Measurements from ENCODE around the gene ANXA2.

ANXA2 gene

GRCh38 chr15:60363087-60363549 is 34.7 kb downstream of the ANXA2 start (continued):
- TF ChIP-seq CSDC2 (CRISPR knock-in tag; IDR thresholded peaks at IDR 0.05), result no peak
- TF ChIP-seq, protein P1, sequence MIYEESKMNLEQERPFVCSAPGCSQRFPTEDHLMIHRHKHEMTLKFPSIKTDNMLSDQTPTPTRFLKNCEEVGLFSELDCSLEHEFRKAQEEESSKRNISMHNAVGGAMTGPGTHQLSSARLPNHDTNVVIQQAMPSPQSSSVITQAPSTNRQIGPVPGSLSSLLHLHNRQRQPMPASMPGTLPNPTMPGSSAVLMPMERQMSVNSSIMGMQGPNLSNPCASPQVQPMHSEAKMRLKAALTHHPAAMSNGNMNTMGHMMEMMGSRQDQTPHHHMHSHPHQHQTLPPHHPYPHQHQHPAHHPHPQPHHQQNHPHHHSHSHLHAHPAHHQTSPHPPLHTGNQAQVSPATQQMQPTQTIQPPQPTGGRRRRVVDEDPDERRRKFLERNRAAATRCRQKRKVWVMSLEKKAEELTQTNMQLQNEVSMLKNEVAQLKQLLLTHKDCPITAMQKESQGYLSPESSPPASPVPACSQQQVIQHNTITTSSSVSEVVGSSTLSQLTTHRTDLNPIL (CRISPR knock-in tag; IDR thresholded peaks at IDR 0.05; ENCODE audit: low read depth), result no peak; the same call in 1 of the 2 replicates
- no peak; the same call in 1 of the 2 replicates for TF ChIP-seq RARB (CRISPR knock-in tag; IDR thresholded peaks at IDR 0.05)
- TF ChIP-seq ESRRG (CRISPR knock-in tag; IDR thresholded peaks at IDR 0.05), result no peak
- 0 out of 2 replicates have a peak, but pooled peaks have one; percentile 71 for TF ChIP-seq TCF4 (CRISPR knock-in tag; IDR thresholded peaks at IDR 0.05; ENCODE audit: borderline replicate concordance)
- TF ChIP-seq ISL1 (CRISPR knock-in tag; IDR thresholded peaks at IDR 0.05), result peak; percentile 98

GRCh38 chr15:60362321-60363086 is 35.3 kb downstream of the ANXA2 start:
- peak; percentile 0; the same call in 2 of the 3 replicates for ATAC-seq
- TF ChIP-seq SNAI2 (CRISPR knock-in tag; IDR thresholded peaks at IDR 0.05) (0 out of 2 replicates have a peak, but pooled peaks have one; percentile 40), TOX (CRISPR knock-in tag; IDR thresholded peaks at IDR 0.05; ENCODE audit: borderline replicate concordance) (no peak)

DNA sequence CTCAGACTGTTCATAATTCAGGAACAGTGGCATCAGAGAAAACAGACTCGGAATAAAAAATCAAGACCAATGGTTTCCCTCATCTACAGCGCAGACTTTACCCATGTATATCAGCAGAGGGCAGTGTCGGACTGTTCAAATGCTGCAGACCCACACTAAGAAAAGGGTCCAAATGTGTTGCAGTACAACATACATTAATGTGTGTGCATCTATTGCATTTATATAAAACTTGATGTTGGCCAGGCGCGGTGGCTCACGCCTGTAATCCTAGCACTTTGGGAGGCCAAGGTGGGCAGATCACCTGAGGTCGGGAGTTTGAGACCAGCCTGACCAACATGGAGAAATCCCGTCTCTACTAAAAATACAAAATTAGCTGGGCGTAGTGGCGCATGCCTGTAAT is 38.0 kb downstream of the ANXA2 start:
- ATAC-seq, result peak; percentile 42

GRCh38 chr15:60358935-60359682 is 38.7 kb downstream of the ANXA2 start:
- TF ChIP-seq, protein P2, sequence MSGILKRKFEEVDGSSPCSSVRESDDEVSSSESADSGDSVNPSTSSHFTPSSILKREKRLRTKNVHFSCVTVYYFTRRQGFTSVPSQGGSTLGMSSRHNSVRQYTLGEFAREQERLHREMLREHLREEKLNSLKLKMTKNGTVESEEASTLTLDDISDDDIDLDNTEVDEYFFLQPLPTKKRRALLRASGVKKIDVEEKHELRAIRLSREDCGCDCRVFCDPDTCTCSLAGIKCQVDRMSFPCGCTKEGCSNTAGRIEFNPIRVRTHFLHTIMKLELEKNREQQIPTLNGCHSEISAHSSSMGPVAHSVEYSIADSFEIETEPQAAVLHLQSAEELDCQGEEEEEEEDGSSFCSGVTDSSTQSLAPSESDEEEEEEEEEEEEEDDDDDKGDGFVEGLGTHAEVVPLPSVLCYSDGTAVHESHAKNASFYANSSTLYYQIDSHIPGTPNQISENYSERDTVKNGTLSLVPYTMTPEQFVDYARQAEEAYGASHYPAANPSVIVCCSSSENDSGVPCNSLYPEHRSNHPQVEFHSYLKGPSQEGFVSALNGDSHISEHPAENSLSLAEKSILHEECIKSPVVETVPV (CRISPR knock-in tag; IDR thresholded peaks at IDR 0.05), result peak; percentile 89
- TF ChIP-seq ESRRG (CRISPR knock-in tag; IDR thresholded peaks at IDR 0.05) (peak; percentile 76; the same call in 1 of the 2 replicates), TSHZ2 (CRISPR knock-in tag; IDR thresholded peaks at IDR 0.05) (peak; percentile 95), ARNTL (CRISPR knock-in tag; IDR thresholded peaks at IDR 0.05; ENCODE audit: borderline replicate concordance, low read depth) (no peak), ISL1 (CRISPR knock-in tag; IDR thresholded peaks at IDR 0.05) (peak; percentile 100), RARB (CRISPR knock-in tag; IDR thresholded peaks at IDR 0.05) (peak; percentile 34; the same call in 1 of the 2 replicates), ZNF70 (CRISPR knock-in tag; IDR thresholded peaks at IDR 0.05) (no peak), BACH2 (CRISPR knock-in tag; IDR thresholded peaks at IDR 0.05; ENCODE audit: borderline replicate concordance) (no peak), ZFP3 (CRISPR knock-in tag; IDR thresholded peaks at IDR 0.05) (no peak), SNAI2 (CRISPR knock-in tag; IDR thresholded peaks at IDR 0.05) (peak; percentile 65; the same call in 1 of the 2 replicates), ZNF8 (CRISPR knock-in tag; IDR thresholded peaks at IDR 0.05) (peak; percentile 8; the same call in 1 of the 2 replicates), ZC3H10 (CRISPR knock-in tag; IDR thresholded peaks at IDR 0.05) (peak; percentile 80), OSR1 (CRISPR knock-in tag; IDR thresholded peaks at IDR 0.05) (no peak), TOX (CRISPR knock-in tag; IDR thresholded peaks at IDR 0.05; ENCODE audit: borderline replicate concordance) (0 out of 2 replicates have a peak, but pooled peaks have one; percentile 13), ZFP30 (CRISPR knock-in tag; IDR thresholded peaks at IDR 0.05) (no peak), GLIS3 (CRISPR knock-in tag; IDR thresholded peaks at IDR 0.05) (peak; percentile 43; the same call in 1 of the 2 replicates), ZNF565 (CRISPR knock-in tag; conservative IDR thresholded peaks at IDR 0.05; ENCODE audit: low read depth) (no peak), PPARA (CRISPR knock-in tag; IDR thresholded peaks at IDR 0.05; ENCODE audit: borderline replicate concordance) (no peak), CSDC2 (CRISPR knock-in tag; IDR thresholded peaks at IDR 0.05) (no peak; the same call in 1 of the 2 replicates), TCF4 (CRISPR knock-in tag; IDR thresholded peaks at IDR 0.05; ENCODE audit: borderline replicate concordance) (peak; percentile 84)
- TF ChIP-seq, protein P3, sequence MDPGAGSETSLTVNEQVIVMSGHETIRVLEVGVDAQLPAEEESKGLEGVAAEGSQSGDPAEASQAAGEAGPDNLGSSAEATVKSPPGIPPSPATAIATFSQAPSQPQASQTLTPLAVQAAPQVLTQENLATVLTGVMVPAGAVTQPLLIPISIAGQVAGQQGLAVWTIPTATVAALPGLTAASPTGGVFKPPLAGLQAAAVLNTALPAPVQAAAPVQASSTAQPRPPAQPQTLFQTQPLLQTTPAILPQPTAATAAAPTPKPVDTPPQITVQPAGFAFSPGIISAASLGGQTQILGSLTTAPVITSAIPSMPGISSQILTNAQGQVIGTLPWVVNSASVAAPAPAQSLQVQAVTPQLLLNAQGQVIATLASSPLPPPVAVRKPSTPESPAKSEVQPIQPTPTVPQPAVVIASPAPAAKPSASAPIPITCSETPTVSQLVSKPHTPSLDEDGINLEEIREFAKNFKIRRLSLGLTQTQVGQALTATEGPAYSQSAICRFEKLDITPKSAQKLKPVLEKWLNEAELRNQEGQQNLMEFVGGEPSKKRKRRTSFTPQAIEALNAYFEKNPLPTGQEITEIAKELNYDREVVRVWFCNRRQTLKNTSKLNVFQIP (CRISPR knock-in tag; IDR thresholded peaks at IDR 0.05; ENCODE audit: borderline replicate concordance, low read depth), result peak; percentile 87; the same call in 1 of the 2 replicates
- TF ChIP-seq, protein P1 (CRISPR knock-in tag; IDR thresholded peaks at IDR 0.05; ENCODE audit: low read depth), result peak; percentile 31; the same call in 1 of the 2 replicates
- TF ChIP-seq, protein P4, sequence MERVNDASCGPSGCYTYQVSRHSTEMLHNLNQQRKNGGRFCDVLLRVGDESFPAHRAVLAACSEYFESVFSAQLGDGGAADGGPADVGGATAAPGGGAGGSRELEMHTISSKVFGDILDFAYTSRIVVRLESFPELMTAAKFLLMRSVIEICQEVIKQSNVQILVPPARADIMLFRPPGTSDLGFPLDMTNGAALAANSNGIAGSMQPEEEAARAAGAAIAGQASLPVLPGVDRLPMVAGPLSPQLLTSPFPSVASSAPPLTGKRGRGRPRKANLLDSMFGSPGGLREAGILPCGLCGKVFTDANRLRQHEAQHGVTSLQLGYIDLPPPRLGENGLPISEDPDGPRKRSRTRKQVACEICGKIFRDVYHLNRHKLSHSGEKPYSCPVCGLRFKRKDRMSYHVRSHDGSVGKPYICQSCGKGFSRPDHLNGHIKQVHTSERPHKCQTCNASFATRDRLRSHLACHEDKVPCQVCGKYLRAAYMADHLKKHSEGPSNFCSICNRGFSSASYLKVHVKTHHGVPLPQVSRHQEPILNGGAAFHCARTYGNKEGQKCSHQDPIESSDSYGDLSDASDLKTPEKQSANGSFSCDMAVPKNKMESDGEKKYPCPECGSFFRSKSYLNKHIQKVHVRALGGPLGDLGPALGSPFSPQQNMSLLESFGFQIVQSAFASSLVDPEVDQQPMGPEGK (CRISPR knock-in tag; IDR thresholded peaks at IDR 0.05; ENCODE audit: borderline replicate concordance), result peak; percentile 71; the same call in 1 of the 2 replicates
- ATAC-seq, result peak; percentile 66

Data from SK-N-SH treated with all-trans-retinoic acid at 6 μM for 48 hours (cell line).